Measurements from ENCODE around the gene ERVW-1.

GRCh38 chr7:92523110-92523509 is 45.4 kb upstream of the ERVW-1 start:
- TF ChIP-seq CTCF (IDR thresholded peaks at IDR 0.05; ENCODE audit: borderline replicate concordance, extremely low read depth, low read length, poor library complexity, severe bottlenecking) = no peak
- TF ChIP-seq EZH2 (IDR thresholded peaks at IDR 0.05; ENCODE audit: borderline replicate concordance, low read depth, low read length, severe bottlenecking) = no peak

All from DND-41 (cell line).